Stimulated activated CD4-positive, alpha-beta T cell treated with anti-CD3 and anti-CD28 coated beads, Interleukin-1b, Interleukin-23, amount 100 ng/mL, for 48 hours (primary cell): Measurements from ENCODE around the gene KHDC1.
"Not testable (repeated sequence)": the region's sequence is repeated elsewhere in the genome, so short reads cannot be mapped to it uniquely, and the experiment has no call there.

ENCODE experiments used
- DNase-seq: peaks from one replicate; pipeline ENCODE4 v3.0.0-alpha.2; 2020

The KHDC1 gene

DNA sequence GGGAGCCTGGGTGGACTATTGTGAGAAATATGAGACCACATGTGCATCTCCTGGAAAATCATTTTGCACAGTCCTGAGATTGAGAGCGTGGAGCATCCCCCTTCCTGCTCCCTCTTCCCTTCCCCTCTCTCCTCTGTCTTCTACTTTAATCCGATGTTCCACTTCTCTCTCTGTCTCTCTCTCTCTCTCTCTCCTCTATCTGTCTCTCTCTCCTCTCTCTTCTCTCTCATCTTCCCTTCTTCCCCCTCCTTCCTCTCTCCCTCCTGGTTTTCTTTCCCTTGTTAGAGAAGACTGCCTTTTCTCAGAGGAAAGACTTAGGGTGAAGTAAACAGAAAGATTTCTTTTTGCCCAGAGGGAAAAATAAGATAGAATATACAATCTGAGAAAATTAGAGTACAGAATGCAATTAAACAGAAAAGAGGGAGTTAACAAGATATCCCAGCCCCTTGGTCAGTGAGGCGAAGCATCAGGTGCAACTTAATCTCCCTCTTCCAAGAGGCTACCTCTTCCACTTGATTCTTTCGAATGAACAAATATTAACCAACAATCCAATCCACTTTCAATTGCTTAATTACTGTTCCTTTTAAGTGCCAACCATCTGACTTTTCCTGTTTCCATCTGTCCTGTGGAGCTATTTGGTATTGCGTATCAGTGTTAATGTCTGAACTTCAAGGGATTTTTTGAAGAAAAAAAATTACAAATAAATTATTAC lies 14.6 kb downstream of the KHDC1 start:
- no peak for DNase-seq

GRCh38 chr6:73242001-73242400 lies 21.0 kb downstream of the KHDC1 start:
- no peak for DNase-seq

DNA sequence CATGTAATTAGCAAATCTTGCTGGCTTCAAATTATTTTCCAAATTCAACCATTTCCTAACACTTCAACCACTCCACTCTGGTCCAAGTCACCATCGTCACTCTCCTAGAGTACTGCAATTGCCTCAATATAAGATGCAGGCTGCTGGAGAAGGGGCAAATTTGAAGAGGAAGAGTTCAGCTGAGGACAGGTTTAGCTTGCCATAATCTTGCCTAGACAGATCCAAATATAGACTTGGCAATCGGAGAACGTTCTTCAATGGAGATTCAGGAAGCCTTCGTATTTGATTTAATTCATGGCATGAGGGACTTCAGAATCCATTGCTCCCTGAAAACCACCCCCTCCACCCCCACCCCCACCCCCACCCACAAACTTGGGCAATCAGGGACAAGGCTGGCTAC lies 22.3 kb downstream of the KHDC1 start:
- no peak for DNase-seq

DNA sequence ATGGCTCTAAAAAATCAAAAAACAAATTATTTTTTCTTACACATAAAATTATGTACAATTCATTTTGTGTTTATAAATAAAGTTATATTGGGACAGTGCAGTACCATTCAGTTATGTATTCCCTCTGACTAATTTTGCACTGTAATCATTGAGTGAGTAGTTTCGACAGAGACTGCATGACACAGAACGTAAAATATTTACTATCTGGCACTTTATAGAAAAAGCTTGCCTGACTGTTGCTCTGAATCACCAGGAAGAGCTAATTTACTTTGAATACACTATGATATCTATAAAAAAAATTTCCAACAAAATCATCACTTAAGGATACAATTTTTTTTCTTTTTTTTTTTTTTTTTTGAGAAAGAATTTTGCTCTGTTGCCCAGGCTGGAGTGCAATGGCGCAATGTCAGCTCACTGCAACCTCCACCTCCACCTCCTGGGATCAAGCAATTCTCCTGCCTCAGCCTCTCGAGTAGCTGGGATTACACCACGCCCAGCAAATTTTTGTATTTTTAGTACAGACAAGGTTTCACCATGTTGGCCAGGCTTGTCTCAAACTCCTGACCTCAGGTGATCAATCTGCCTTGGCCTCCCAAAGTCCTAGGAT lies 26.7 kb downstream of the KHDC1 start:
- no peak for DNase-seq

DNA sequence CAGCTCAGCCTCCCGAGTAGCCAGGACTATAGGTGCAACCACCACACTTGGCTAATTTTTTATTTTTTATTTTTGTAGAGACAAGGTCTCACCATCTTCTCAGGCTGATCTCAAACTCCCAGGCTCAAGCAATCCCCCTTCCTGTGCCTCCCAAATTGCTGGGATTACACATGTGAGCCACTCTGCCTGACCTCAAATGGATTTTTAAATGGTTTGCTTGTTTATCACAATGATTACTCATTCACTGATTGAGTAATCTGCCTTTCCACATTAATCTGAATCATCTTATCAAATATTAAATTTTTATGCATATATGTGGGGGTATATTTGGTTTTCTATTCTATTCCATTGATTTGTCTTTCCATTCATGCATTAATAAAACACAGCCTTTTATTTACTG lies 28.3 kb downstream of the KHDC1 start:
- DNase-seq, result no peak

DNA sequence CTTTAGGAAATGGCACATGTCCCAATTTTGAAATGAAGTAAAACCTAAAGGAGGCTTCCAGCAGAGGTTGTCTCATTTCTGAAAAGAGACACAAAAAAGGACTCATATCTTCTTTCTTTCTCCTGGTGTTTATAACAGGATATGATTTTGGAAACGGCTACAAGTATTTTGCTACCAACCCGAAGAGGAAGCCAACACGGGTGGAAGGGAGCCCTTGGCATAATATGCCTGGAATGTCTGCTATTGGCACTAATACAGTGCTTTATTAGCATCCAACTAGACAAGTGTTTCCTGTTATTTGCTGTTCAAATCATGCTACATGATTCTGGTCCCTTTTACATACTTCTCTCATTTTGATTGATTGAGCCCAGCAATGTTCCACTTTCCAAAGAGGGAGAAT lies 29.0 kb downstream of the KHDC1 start:
- not testable (repeated sequence) for DNase-seq

DNA sequence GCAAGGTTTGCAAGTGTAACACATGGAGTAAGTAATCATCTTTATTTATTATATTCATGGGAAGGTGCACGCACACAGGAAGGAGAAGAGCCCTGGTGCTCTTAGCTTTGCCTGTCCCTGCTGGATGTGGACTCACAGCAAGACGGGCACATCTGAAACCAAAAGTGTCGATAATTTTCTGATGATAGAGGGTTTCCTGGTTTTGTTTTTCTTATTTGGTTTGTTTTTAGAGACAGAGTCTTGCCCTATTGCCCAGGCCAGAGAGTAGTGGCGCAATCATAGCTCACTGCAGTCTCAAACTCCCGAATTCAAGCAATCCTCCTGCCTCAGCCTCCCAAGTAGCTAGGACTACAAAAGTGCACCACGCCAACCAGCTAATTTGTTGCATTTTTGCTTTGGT lies 29.9 kb downstream of the KHDC1 start:
- no peak for DNase-seq

DNA sequence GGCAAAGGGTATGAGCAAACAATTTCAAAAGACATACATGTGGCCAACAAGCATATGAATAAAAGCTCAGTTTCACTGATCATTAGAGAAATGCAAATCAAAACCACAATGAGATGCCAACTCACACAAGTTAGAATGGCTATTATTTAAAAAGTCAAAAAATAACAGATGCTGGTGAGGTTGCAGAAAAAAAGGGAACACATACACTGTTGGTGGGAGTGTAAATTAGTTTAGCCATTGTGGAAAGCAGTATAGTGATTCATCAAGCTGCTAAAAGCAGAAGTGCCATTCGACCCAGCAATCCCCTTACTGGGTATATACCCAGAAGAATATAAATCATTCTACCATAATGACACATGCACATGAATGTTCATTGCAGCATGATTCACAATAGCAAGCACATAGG lies 31.0 kb downstream of the KHDC1 start:
- no peak for DNase-seq

- DNase-seq, result no peak
These were observed 35.3 kb downstream of the KHDC1 start for GRCh38 chr6:73227606-73228255.

DNA sequence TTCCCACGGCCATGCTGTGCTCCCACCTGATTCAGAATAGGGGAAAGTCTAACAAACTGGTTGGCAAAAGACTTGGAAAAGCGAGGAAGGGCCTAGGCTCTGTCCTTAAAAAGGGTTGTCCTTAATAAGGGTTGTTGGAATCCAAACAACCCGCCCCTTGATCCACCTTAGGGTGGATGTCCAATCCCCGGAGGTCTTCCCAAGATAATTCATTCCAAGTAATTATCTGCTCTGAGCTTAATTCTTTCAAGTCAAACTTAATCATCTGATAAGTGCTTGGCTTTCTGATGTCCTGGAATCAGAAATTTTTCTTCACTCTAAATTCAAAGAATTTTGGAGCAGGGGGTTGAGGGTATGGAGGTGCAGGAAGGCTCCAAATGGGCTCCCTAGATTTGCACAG lies 37.6 kb downstream of the KHDC1 start, which contains the start of gene KHDC1L:
KHDC1L (minus strand) TSS at position 101 of the 400 bp plus-strand sequence; CDS start at position 13, 88 bp downstream.
- DNase-seq, result no peak

GRCh38 chr6:73216859-73217258 lies 46.1 kb downstream of the KHDC1 start:
- DNase-seq, result no peak

DNA sequence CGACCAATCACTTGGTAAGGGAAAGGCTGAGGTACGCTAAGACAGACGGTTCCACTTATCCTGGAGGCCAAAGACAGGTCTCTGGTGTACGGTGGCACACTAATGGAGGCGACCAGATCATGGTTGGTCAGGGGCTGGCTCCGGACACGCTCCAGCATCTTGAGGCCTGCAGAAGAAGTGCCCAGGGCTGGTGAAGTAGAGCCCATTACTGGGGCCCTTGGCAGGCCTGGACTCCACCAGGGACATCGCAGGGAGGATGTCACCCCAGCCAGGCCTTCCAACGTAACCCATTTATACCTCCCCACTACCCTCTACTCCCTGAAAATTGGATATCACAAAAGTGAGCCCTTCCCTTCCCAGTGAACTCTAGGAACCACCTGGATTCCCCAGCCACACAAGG lies 53.9 kb downstream of the KHDC1 start:
- DNase-seq, result no peak

- no peak for DNase-seq
These were observed 55.7 kb downstream of the KHDC1 start for GRCh38 chr6:73207221-73207837.

DNA sequence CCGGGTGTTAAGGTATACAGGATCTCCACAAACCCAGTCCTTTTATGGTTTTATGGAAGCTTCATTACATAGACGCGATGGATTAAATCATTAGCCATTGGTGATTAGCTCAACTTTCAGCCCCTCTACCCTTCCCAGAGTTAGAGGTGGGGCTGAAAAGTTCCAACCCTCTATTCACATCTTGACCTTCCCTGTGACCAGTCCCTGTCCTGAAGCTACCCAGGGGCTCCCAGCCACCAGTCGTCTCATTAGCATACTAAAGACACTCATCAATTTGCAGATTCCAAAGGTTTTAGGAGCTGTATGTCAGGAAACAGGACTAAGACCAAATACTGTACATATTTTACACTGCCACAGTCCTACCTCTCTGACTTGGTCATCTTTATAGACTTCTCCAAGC lies 58.7 kb downstream of the KHDC1 start:
- no peak for DNase-seq

GRCh38 chr6:73203098-73203497 lies 59.9 kb downstream of the KHDC1 start:
- DNase-seq, result no peak

- no peak for DNase-seq
These were observed 62.3 kb downstream of the KHDC1 start for GRCh38 chr6:73200735-73201134.

GRCh38 chr6:73200247-73200646 lies 62.7 kb downstream of the KHDC1 start:
- no peak for DNase-seq

GRCh38 chr6:73194744-73195143 lies 68.3 kb downstream of the KHDC1 start:
- DNase-seq, result no peak

DNA sequence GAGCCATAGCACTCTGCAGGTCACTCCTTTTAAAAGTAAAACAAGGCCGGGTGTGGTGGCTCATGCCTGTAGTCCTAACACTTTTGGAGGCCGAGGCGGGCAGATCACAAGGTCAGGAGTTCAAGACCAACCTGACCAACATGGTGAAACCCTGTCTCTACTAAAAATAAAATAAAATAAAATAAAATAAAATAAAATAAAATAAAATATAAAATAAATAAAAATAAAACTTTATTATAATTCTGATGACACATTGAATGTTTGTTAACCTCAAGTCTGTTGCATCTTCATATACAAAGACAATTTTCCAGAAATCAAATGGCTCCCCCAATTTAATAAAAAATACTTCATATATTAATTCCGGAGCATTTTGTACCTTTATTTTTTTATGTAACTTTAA lies 69.7 kb downstream of the KHDC1 start:
- DNase-seq, result not testable (repeated sequence)
